Ovary (tissue), 9 donors: Measurements from ENCODE around the gene ANKRD39. TPM values are rescaled to one million over a fixed set of nuclear protein-coding genes. Genes with fewer than 3 reads are reported as not detected.

ENCODE experiments used
- DNase-seq, 5 donors: peaks; one replicate each; pipeline ENCODE4 v3.0.0-alpha.2; 2019 to 2020
- H3K27ac ChIP-seq, 2 donors: fragments of 200-600 bp; one replicate each; pipeline versions ENCODE4 v1.5.1 to v1.8.0; 2019 to 2022
- H3K27me3 ChIP-seq: fragments of 200-600 bp; one replicate; pipeline ENCODE4 v1.8.0; 2022
- H3K36me3 ChIP-seq: fragments of 200-600 bp; sonication (generic); one replicate; pipeline ENCODE4 v1.5.1; 2019
- H3K4me1 ChIP-seq: one replicate; pipeline ENCODE4 v1.8.1; 2013; ENCODE audit warnings: mild to moderate bottlenecking, moderate library complexity; ENCODE audit not compliant: insufficient read depth
- H3K4me3 ChIP-seq: fragments of 200-600 bp; sonication (generic); one replicate; pipeline ENCODE4 v1.5.1; 2017
- H3K9me3 ChIP-seq, 2 donors: fragments of 200-600 bp in 1 of 2; sonication (generic) in 1 of 2; one replicate each; pipeline versions ENCODE4 v1.5.1 to v1.8.1; 2013 to 2019; ENCODE audit warnings: mild to moderate bottlenecking in 1 of 2, moderate library complexity in 1 of 2
- CTCF ChIP-seq, 3 donors: fragments of 450-650 bp in 2 of 3; fragments of 200-600 bp in 1 of 3; IDR thresholded peaks; one replicate each; pipeline versions ENCODE4 v1.5.1 to v1.8.0; 2016 to 2022; ENCODE audit warnings: antibody characterized with exemption in 3 of 3, mild to moderate bottlenecking in 1 of 3
- EP300 ChIP-seq: sonication (generic); formaldehyde crosslinking; IDR thresholded peaks from one replicate; pipeline ENCODE4 v1.6.1; 2017; ENCODE audit warnings: antibody characterized with exemption
- POLR2A ChIP-seq: fragments of 450-650 bp; IDR thresholded peaks from one replicate; pipeline ENCODE4 v1.6.1; 2017; ENCODE audit warnings: antibody characterized with exemption, mild to moderate bottlenecking, moderate library complexity
- WGBS, 3 donors: extraction: QIAGEN DNeasy Blood & Tissue Kit in 1 of 3; methylation state at CpG; one replicate each; pipeline versions ENCODE4 v1.1.5 to v1.1.7; 2013 to 2017; 5-methylcytosine and 5-hydroxymethylcytosine counted together
- intact Hi-C, 4 donors: fragments of 100-400 bp; cut with DNase I; formaldehyde crosslinking; loops; one replicate each; pipeline versions ENCODE4 v1.11.0 to v1.15.1; 2022 to 2023
- polyA plus RNA-seq, 2 donors: library from polyadenylated mRNA; stranded (reverse); fragments of 200-250 nt in 1 of 2; fragments of 350-450 nt in 1 of 2; fragmentation: Illumina TruSeq in 1 of 2; extraction: RNeasy Lipid Tissue Mini Kit (QIAGEN cat#74804) in 1 of 2; gene quantifications; one replicate each; pipeline ENCODE4 v1.2.3, GENCODE V29; 2013 to 2014
- total RNA-seq, 7 donors: library from RNA; depleted of rRNA in 2 of 7; stranded (reverse); fragments of >200 nt in 2 of 7; fragmentation: NEBNext Ultra II Directional in 3 of 7; extraction: Animal tissue kit (Norgen Biotek cat#: 25700) in 3 of 7; gene quantifications; one replicate each; pipeline versions ENCODE4 v1.1.0 to v1.2.4, GENCODE V29; 2016 to 2023
- donor health status: DM: no; HTN: no; CAD: no; lungs with moderate emphysema.
- donor health status: DM: no; HTN: no; CAD: no.
- donor health status: Bipolar disorder and iron deficiency.
- donor health status: DM: yes; HTN: yes; CAD: no.
- donor health status: DM: no; HTN: no; CAD: no.
- donor health status: DM: yes; HTN: yes; CAD: no.

ANKRD39 gene
- total and polyA plus RNA-seq, 9 donors: 2.6 to 14.7 (median 12.7) TPM

GRCh38 chr2:96828436-96828835 lies 29.4 kb downstream of the ANKRD39 start:
- TF ChIP-seq EP300: no peak
- TF ChIP-seq POLR2A: no peak
- no peak for TF ChIP-seq CTCF (IDR thresholded peaks at IDR 0.05)
- Histone ChIP-seq H3K27me3 (no peaks in the 10 kb centered on the region), H3K4me3 (no peak overlapping the region), H3K4me1 (peaks cover 11% of the 10 kb centered on the region), H3K9me3 (no peaks in the 10 kb centered on the region), H3K36me3 (no peaks in the 10 kb centered on the region), H3K27ac (no peak overlapping the region)
- intact Hi-C loops: no loop called here
- no peak for DNase-seq
- WGBS, 3 donors: 94 to 96% (median 95%) methylated on average over 14 of the region's 14 CpGs

DNA sequence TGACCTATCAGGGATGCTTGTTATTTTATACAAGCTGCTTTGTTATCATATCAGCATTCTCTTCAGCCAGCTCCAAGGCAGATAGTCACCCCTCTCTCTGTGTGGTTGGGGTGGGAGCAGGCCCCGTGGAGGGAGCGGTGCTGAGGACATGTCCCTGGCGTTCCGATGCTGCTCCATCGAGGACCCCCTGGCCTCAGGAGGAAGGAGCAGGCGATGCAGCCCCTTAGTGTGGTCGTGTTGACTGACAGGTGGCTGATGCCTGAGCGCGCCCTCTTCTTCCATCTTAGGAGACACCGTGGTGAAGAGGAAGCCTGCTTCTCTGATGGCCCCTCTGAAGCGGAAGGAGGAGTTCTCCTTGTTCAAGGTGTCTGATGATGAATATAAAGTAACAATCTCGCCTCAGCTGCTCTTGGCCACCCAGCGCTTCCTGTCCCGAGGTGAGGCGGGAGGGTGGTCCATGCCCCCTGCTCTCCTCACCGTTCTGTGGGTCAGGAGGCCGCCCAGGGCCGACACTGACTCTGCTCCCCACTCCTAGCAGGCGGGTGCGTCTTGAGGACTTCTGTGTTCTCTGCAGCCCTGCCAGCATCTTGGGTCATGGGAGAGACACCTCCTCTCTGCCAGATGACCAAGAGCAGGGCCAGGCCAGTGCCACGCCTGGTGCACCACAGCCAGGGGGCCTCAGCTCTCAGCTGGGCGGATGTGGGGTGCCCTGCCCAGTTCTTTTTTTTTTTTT lies 31.1 kb downstream of the ANKRD39 start:
- H3K27me3 ChIP-seq: no peaks in the 10 kb centered on the region
- 88 to 90% (median 90%) methylated on average over 22 of the region's 22 CpGs for WGBS, 3 donors
- H3K4me1 ChIP-seq: peaks cover 3% of the 10 kb centered on the region
- H3K27ac ChIP-seq: no peak overlapping the region
- DNase-seq: no peak
- intact Hi-C loops: no loop called here
- H3K36me3 ChIP-seq: no peaks in the 10 kb centered on the region
- no peaks in the 10 kb centered on the region for H3K9me3 ChIP-seq
- no peak overlapping the region for H3K4me3 ChIP-seq
- TF ChIP-seq EP300 (no peak), POLR2A (no peak), CTCF (IDR thresholded peaks at IDR 0.05) (no peak)

DNA sequence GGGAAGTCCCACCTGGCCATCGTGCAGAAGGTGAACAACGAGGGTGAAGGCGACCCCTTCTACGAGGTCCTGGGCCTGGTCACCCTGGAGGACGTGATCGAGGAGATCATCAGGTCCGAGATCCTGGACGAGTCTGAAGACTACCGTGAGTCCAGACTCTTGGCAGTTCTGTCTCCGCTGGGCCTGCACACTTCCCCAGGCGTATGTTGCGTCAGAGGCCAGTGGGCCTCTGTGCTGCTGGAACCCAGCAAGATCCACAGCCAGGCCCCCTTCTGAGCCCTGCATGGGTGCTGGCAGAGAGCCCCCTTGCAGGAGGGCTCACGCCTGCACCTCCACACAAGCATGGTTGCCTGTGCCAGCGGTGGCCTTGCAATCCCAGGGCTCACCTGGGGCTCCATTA lies 32.8 kb downstream of the ANKRD39 start:
- no peak overlapping the region for H3K4me3 ChIP-seq
- peaks cover 3% of the 10 kb centered on the region for H3K4me1 ChIP-seq
- no peak for TF ChIP-seq POLR2A
- no peak for TF ChIP-seq EP300
- TF ChIP-seq CTCF (IDR thresholded peaks at IDR 0.05): no peak
- DNase-seq: no peak
- intact Hi-C loops: loop anchor here in 1 of 4 donors (2.0 kb wide), 1 partner anchor 64 kb away; the partner anchor contains the start of gene CNNM4
- H3K36me3 ChIP-seq: no peaks in the 10 kb centered on the region
- H3K27me3 ChIP-seq: no peaks in the 10 kb centered on the region
- 90 to 95% (median 94%) methylated on average over 14 of the region's 14 CpGs for WGBS, 3 donors
- no peaks in the 10 kb centered on the region for H3K9me3 ChIP-seq
- no peak overlapping the region for H3K27ac ChIP-seq

- H3K4me1 ChIP-seq: peaks cover 4% of the 10 kb centered on the region
- no peak for TF ChIP-seq POLR2A
- no peaks in the 10 kb centered on the region for H3K36me3 ChIP-seq
- no peak overlapping the region for H3K27ac ChIP-seq
- H3K4me3 ChIP-seq: no peak overlapping the region
- no peak for DNase-seq
- no peaks in the 10 kb centered on the region for H3K27me3 ChIP-seq
- intact Hi-C loops: loop anchor here in 1 of 4 donors (2.0 kb wide), 1 partner anchor 63 kb away; the partner anchor contains the start of gene CNNM4
- H3K9me3 ChIP-seq: no peaks in the 10 kb centered on the region
- WGBS, 3 donors: 33 to 41% (median 35%) methylated on average over 6 of the region's 6 CpGs
These were observed 33.5 kb downstream of the ANKRD39 start for GRCh38 chr2:96824079-96824870.
